Central memory CD4-positive, alpha-beta T cell (primary cell): ENCODE measurements around the gene LAMTOR1.
"Not testable (repeated sequence)": the region's sequence is repeated elsewhere in the genome, so short reads cannot be mapped to it uniquely, and the experiment has no call there.

Experiments
- DNase-seq: peaks from one replicate; pipeline ENCODE4 v3.0.0; 2022
- total RNA-seq, 3 experiments: gene quantifications; one replicate each; lab custom pipeline; 2026; lab: John Stamatoyannopoulos, UW

Gene LAMTOR1
- 14.3 to 48.3 (median 45.1) reads per million in 3 experiments for total RNA-seq

DNA sequence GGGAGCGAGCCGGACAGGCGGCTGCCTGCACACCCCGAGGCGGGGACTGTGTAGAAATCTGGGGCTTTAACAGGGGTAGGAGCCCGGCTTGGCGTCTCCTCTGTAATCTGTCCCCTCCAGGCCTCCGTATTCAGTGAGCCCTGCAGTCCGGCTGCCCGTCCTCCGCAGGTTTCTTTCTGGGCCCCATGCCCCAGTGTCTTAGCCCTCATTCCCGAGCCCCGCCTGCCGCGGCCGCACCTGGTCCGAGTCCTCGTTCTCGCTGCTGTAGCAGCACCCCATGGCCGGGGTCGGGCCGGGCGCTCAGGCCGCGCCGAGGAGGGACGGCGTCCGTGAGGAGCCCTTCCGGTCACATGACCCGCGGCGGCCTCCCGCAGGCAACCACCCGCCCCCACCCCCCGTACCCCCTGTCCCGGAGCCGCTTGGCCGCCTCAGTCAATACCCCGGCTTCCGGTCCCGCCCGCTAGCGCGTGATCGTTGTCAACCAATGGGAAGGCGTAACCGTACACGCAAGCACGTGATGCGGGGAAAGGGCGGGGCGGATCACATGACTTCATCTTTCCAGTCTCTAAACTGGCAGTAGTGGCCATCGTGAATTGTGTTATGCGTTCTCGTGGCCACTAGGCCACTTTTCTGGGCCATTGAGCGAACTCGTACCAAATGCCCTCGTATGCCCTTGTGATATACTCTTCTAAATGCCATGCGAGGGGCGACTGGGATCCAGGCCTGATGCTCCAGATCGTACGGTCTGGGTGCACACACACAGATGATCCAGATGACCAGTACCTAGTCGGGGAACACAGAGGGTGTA lies at the start of gene LAMTOR1:
LAMTOR1 (minus strand) TSS at position 352 of the 808 bp plus-strand sequence; CDS start at position 279, 73 bp downstream.
- peak; percentile 96 for DNase-seq

DNA sequence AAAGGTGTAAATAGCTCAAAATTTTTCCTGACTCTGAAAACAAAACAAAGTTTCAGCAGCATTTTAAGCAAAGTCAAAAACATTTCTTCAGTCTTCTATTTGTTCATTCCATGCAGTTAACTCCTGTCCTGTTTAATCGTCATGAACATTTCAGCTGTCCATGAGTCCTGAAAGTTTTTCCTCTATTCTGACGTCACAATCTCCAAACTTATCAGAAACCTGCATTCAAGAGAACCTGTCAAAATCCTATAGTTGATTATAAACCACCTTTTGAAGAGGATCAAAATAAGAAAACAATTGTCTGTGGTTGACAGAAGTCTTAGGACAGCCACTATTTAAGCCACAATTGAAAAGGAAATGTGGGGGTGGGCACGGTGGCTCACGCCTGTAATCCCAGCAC lies 47.8 kb upstream of the LAMTOR1 start:
- DNase-seq, result no peak

DNA sequence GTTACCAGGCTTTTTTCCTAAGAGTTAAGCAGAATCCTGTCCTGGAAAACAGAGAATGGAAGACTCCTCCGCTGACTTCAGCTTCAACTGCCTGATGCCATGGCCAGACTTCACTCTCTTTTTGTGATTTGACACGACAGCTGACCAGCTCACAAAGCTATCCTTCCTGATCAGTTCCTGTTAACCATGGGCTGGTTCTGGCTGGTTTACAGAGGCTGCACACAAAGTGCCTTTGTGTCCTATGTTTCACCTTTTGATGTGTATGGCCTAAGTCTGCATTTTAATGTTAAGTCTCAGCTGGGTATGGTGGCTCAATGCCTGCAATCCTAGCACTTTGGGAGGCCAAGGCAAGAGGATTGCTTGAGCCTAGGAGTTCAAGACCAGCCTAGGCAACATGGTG lies 43.5 kb upstream of the LAMTOR1 start:
- no peak for DNase-seq

DNA sequence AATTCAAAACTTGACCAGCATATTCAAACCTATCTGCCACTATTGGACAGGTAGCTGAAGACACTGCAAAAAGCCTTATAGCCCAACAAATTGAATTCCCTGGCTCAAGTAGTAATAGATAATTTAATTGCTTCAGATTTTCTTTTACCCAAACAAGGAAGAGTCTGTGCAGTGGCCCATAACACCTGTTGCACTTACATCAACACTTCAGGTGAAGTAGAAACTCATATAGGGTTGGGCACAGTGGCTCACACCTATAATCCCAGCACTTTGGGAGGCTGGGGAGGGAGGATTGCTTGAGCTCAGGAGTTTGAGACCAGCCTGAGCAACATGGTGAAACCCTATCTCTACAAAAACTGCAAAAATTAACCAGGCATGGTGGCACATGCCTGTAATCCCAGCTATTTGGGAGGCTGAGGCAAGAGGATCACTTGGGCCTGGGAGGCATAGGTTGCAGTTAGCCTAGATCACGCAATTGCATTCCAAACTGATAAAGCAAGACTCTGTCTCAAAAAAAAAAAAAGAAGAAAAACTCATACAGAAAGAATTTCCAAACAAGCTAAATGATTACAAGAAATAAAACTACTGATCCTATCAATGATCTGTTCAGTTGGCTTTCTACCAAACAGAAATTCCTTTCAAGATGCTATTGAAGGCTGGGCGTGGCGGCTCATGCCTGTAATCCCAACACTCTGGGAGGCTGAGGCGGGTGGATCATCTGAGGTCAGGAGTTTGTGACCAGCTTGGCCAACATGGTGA lies 41.9 kb upstream of the LAMTOR1 start:
- no peak for DNase-seq

DNA sequence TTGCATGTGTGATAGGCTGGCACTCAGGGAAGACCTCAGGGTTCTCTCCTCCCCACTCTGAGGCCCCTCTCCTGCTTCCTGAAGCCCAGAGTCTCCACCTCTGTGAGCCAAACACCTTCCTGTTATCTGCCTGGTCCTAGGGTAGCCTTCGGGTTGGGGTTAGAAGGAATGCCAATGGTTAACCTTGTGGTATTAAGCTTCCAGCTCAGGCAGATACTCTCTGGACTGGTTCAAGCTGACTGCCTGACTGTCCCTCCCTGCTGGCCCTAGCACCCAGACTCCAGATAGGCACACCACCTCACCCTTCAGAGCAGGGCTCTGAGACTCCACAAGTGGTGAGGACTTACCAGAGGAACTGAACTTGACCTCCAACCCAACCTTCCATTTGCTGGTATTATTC lies 39.4 kb upstream of the LAMTOR1 start:
- DNase-seq, result not testable (repeated sequence)

DNA sequence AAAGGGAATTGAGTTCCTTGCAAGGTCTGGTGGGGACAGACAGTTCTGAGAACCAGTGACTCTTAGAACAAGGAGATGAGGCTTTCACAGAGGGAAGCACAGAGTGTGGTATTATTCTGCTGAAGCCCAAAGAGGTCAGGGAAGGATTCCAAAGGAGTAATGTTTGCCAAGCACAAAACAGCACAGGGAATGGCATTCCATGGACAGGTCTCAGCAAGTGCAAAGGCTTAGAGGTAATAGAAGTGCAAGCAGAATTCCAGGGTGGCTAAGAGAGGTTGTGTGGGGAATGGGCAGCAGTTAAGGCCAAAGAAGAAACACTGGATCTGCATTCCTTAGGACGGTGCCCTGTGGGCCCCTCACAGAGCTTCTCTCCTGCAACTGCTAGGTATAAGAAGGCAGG lies 39.0 kb upstream of the LAMTOR1 start:
- not testable (repeated sequence) for DNase-seq

DNA sequence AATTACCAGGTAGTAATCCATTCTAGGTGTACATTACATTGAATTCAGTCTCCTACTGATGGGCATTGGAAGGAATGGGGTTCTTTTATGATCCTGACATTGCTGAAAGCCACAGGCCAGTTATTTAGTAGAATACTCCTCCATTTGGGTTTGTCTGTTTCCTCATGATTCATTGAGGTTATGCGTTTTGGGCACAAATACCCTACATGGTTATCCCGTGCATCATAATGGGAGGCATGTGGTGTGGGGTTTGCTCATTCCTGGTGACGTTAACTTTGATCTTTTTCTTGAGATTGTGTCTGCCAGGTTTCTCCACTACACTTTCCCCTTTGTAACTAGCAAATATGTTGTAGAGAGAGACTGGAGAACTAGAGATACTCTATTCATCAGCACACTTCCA lies 38.0 kb upstream of the LAMTOR1 start:
- no peak for DNase-seq

DNA sequence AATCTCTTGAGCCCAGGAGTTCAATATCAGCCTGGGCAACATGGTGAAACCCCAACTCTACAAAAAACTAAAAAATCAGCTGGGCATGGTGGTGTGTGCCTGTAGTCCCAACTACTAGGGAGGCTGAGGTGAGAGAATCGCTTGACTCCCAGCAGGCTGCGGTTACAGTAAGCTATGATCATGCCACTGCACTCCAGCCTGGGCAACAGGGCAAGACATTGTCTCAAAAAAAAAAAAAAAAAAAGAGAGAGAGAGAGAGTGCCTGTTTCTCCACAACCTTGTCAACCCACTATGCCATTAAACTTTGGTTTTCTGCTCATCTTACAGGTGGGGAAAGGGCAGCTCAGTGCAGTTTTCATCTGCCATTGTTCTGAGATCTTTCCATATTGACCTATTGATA lies 37.6 kb upstream of the LAMTOR1 start:
- DNase-seq, result no peak

DNA sequence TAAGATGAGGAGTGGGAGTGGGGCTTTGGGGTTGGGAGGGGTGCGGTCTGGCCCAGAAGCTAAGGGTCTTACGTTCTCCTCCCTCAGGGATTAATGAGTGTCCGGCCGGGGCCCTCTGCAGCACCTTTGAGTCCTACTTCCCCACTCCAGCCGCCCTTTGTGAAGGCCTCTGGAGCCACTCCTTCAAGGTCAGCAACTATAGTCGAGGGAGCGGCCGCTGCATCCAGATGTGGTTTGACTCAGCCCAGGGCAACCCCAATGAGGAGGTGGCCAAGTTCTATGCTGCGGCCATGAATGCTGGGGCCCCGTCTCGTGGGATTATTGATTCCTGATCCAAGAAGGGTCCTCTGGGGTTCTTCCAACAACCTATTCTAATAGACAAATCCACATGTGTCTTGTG lies 36.4 kb upstream of the LAMTOR1 start:
- DNase-seq, result no peak

DNA sequence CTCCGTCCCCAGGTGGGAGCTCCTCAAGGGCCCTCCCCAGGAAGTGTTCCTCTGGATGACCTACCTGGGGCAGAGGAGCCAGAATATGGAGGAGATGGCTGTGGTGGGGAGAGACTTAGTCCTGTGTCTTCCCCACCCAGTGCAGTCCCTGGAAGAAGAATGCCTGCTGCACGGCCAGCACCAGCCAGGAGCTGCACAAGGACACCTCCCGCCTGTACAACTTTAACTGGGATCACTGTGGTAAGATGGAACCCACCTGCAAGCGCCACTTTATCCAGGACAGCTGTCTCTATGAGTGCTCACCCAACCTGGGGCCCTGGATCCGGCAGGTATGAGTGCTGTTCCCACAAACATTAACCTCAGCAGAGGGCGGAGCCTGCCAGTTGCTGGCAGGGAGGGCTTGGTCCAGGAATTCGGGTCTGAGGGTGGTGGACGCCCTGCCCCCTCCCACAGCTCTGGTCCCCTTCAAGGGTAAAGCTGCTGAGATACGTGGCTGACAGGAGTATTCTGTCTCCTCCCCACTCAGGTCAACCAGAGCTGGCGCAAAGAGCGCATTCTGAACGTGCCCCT lies 35.8 kb upstream of the LAMTOR1 start:
- DNase-seq, result no peak

DNA sequence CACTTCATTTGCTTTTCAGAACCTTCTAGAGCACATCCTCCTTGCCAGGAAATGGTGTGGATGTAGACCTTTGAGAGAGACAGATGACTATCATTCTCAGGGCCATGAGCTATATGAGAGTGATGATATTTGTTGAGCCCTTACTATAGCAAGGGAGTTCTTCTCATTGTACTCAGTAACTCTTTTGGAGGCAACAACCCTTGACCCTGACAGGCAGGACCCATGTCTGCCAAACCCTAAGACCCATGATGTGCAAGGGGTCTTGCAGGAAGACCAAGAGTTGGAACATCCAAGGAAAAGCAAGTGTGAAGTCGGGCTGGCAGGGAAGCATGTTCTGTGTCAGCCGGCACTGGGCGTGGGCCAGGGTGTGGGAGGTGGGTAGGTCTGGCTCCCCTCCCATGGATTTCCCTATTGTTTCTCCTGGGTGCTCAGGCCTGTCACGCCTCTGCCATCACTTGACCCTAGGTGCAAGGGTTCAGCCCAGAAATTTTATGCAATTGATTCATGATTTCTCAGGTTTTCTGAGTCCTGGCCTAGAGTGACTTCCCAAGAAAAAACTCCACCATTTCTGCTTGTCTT lies 33.7 kb upstream of the LAMTOR1 start:
- no peak for DNase-seq

DNA sequence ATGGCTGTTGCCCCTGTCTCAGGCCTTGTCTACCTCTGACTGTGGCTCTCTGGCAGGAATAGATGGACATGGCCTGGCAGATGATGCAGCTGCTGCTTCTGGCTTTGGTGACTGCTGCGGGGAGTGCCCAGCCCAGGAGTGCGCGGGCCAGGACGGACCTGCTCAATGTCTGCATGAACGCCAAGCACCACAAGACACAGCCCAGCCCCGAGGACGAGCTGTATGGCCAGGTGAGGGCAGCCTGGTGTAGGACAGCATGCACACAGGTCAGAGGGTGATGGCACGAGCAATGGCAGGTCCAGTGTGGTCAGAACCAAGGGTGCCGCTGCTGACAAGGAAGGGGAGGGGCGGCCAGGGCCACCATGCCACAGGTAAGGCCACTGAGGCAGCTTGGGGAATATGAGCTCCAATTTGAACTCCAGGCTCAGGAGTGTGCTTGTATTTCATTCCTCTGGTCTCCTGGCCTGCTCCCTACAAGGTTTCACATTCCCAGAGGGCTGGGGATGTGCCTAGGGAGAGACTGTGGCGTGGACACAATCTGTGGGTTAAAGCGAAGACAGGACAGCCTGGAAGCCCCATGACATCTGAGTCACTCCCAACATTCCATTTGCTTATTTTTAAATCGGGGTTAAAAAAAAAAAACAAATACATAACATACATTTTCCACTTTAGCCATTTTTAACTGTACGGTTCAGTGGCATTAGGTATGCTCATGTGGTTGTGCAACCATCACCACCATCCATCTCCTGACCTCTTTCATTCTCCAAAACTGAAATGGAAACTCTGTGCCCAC lies 33.0 kb upstream of the LAMTOR1 start:
- DNase-seq, result no peak

DNA sequence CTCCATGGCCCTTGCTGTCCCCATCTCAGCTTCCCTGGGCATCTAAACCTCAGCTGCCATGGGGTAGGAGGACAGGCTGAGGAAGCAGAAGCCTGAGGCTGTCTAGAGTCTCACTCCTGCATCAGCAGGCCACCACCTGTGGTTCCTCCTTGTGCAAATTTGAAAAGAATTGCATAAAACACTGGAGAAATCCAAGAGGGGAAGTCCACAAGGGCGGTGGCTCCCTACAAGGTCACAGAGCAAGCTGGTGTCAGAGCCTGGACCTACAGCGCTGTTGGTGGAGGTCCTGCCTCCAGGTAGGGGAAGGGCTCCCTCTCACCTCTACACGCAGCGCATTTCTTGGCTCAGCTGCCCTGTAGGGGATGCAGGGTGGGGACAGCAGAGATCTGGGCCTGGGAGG lies 32.4 kb upstream of the LAMTOR1 start, which contains the start of gene FOLR3:
FOLR3 (plus strand) TSS at position 253 of the 400 bp plus-strand sequence. CDS start 228 bp downstream, outside the sequence.
- DNase-seq, result not testable (repeated sequence)

DNA sequence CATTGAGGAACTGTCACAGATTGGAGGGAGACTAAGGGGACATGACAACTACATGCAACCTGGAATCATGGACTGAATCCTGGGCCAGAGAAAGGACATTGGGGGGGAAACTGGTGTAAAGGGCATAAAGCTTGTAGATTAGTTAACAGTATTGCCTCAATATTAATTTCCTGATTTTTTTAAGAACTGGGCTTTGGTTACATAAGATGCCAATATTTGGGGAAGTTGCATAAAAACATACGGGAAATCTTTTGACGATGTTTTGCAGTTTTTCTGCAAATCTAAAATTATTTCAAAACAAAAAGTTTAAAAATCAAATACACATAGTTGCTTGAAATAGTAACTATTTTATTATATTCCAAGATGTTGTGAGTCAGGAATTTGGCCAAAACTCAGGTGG lies 29.5 kb upstream of the LAMTOR1 start:
- DNase-seq, result no peak

DNA sequence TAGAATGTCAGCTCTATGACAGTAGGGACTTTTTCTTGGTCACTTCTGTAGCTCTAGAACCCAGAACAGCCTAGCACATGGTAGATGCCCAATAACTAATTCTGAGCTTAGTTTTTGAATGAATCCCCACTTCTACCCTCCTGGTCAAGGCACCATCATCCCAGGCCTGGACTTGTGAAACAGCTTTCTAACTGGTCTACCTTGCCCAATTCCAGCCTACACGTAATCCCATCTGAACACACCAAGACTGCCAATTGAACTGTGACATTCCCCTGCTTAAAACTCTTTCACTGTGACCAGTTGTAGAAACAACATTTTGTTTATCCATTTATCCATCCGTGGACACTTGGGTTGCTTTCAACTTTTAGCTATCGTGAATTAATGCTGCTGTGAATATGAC lies 26.3 kb upstream of the LAMTOR1 start:
- DNase-seq, result no peak

DNA sequence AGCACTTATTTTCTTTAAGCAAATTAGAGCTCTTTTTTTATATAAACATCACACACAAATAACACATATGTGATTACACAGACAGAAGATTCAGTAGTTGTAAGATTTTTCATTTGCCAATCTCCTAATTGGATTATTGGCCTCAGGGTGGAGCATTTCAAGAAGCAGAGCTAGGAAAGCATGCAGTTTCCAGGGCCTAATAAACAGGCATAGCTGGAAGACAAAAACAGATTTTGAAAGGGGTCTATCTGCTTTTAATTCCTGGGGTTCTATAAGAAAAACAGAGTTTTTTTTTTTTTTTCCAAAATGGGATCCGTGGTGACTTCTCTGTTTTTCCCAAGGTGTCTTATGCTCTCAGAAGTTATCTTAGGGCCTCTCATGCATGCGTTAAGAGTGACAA lies 24.8 kb upstream of the LAMTOR1 start:
- no peak for DNase-seq

DNA sequence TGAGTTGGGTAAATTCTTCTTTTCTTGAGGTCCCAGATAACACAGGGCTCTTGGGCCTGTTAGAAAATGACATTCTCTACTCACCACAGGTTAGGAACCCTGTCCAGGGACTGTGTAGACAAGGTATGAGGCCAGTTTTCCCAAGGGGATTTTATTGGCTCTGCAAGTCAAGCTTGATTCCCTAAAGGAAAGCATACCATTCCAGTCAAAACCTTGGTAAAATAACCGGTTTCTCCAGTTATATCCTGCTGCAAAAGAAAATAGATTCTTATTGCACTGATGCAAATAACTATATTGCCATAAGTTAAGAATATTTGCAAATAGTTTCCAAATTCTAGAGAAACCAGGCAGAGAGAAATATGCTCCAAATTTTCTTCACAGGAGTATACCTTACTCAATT lies 22.9 kb upstream of the LAMTOR1 start:
- no peak for DNase-seq

DNA sequence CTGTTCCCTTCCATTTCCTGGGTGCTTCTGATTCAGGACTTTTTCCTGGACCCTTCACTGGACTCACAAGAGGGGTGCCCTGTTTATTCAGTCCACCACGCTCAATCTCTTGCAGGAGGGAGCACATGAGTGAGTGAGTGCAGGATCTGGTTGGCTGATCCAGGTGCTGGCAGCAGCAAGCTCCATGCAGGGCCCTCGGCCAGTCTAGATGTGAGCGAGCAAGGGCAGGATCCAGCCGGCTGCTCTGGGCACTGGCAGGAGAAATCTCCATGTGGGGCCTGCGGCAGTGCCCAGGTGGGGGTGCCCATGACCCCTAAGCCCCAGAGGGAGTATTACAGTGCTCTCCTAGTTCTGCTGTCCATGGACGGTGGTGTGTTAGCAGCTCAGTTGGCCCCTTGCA lies 20.9 kb upstream of the LAMTOR1 start:
- DNase-seq, result no peak

DNA sequence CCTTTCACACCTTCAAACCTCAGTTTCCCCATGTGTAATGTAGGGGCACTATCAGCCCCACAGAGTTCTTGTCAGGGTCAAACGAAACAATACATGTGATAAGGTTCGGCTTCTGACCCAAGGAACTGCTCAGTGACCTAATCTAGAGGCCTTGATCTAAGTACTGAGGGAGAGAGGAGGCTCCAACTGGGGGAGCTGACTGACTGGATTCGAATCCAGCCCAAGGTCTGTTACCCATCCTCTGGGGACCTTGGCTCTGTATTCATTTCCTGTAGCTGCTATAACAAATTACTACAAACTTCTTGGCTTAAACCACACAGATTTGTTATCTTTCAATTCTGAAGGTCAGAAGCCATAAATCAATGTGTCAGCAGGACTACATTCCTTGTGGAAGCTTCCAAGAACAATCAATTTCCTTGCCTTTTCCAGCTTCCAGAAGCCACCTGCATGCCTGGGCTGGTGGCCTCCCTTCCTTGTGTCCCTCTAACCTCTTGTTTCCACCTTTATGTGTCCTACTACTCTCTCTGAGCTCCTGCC lies 20.1 kb upstream of the LAMTOR1 start:
- no peak for DNase-seq

DNA sequence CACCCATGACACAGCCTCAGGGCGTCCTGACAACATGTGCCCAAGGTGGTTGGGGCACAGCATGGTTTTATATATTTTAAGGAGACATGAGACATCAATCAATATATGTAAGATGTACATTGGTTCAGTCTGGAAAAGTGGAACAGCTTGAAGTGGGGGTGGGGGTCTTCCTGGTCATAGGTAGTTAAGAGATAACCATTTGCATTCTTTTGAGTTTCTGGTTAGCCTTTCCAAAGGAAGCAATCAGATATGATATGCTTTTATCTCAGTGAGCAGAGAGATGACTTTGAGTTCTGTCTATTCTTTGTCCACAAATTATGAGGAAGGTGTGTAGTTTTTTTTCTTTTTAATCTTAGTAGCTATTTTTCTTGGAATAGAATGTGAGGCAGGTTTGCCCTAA lies 19.5 kb upstream of the LAMTOR1 start:
- no peak for DNase-seq

DNA sequence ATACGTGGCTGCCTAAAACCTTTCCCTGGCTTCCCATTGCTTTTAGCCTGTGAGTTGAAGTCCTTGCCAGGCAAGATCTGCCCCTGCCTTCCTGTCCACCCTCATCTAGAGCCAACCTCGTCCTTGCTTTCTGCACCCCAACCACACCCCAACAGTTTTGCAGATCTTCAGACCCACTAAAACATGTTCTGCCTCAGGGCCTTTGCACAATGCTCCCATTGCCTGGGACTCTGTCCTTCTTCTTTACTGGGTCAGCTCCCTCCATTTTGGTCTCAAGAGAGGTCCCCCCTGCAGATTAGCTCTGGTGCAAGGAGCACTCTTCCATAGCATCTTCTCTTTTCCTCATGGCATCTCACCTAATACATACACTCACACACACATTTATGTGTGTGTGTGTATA lies 17.8 kb upstream of the LAMTOR1 start:
- no peak for DNase-seq

DNA sequence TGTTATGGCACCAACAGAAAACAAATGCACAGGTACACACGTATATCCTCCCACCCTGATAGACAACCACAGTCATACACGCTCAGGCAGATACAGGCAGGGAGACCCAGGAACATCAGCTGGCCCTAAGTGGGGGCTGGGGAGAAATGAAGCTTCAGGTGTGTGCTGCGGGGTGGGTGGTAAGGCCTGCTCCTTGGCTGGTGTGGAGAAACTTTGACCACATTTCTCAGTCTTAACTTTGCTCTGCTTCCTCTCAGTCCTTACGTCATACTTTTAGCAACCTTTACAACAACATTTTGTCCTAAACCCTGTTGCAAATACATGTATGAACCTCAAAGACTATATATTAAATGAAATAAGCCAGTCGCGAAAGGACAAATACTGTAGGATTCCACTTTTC lies 16.1 kb upstream of the LAMTOR1 start:
- no peak for DNase-seq
